ENCODE data around the gene ADAMTS12.
"Not testable (repeated sequence)": the region's sequence is repeated elsewhere in the genome, so short reads cannot be mapped to it uniquely, and the experiment has no call there.

Gene ADAMTS12

GRCh38 chr5:33929925-33930690, 38.3 kb upstream of the ADAMTS12 start:
- DNase-seq (ENCODE audit: low spot score), result no peak
- in situ Hi-C loops (cut with MboI; ENCODE audit: low sequenced_read_pairs, unreplicated experiment), result no loop called here
- no peak for TF ChIP-seq CTCF (IDR thresholded peaks at IDR 0.05; ENCODE audit: borderline replicate concordance, control extremely low read depth, extremely low read depth, insufficient read depth, missing control alignments)

- TF ChIP-seq CTCF (IDR thresholded peaks at IDR 0.05; ENCODE audit: borderline replicate concordance, control extremely low read depth, extremely low read depth, insufficient read depth, missing control alignments), result no peak
Measured at GRCh38 chr5:33928283-33928682, 36.5 kb upstream of the ADAMTS12 start.

GRCh38 chr5:33927685-33928084, 35.9 kb upstream of the ADAMTS12 start:
- in situ Hi-C loops (cut with MboI; ENCODE audit: low sequenced_read_pairs, unreplicated experiment), result no loop called here
- no peak for DNase-seq (ENCODE audit: low spot score)
- no peak for TF ChIP-seq CTCF (IDR thresholded peaks at IDR 0.05; ENCODE audit: borderline replicate concordance, control extremely low read depth, extremely low read depth, insufficient read depth, missing control alignments)

More at GRCh38 chr5:33928283-33928682, 36.5 kb upstream of the ADAMTS12 start:
- no peak for DNase-seq (ENCODE audit: low spot score)
- in situ Hi-C loops (cut with MboI; ENCODE audit: low sequenced_read_pairs, unreplicated experiment), result no loop called here

- no peak for TF ChIP-seq CTCF (IDR thresholded peaks at IDR 0.05; ENCODE audit: borderline replicate concordance, control extremely low read depth, extremely low read depth, insufficient read depth, missing control alignments)
- DNase-seq (ENCODE audit: low spot score), result no peak
- in situ Hi-C loops (cut with MboI; ENCODE audit: low sequenced_read_pairs, unreplicated experiment), result no loop called here
Measured at GRCh38 chr5:33925278-33925677, 33.5 kb upstream of the ADAMTS12 start.

GRCh38 chr5:33921002-33921401, 29.2 kb upstream of the ADAMTS12 start:
- DNase-seq (ENCODE audit: low spot score), result no peak
- TF ChIP-seq CTCF (IDR thresholded peaks at IDR 0.05; ENCODE audit: borderline replicate concordance, control extremely low read depth, extremely low read depth, insufficient read depth, missing control alignments), result no peak
- in situ Hi-C loops (cut with MboI; ENCODE audit: low sequenced_read_pairs, unreplicated experiment), result no loop called here

GRCh38 chr5:33914844-33915243, 23.1 kb upstream of the ADAMTS12 start:
- DNase-seq (ENCODE audit: low spot score); in situ Hi-C loops (cut with MboI; ENCODE audit: low sequenced_read_pairs, unreplicated experiment): not testable (repeated sequence)

- in situ Hi-C loops (cut with MboI; ENCODE audit: low sequenced_read_pairs, unreplicated experiment); DNase-seq (ENCODE audit: low spot score): not testable (repeated sequence)
Measured at GRCh38 chr5:33906248-33906647, 14.5 kb upstream of the ADAMTS12 start.

GRCh38 chr5:33905381-33905780, 13.6 kb upstream of the ADAMTS12 start:
- in situ Hi-C loops (cut with MboI; ENCODE audit: low sequenced_read_pairs, unreplicated experiment), result no loop called here
- DNase-seq (ENCODE audit: low spot score), result no peak
- no peak for TF ChIP-seq CTCF (IDR thresholded peaks at IDR 0.05; ENCODE audit: borderline replicate concordance, control extremely low read depth, extremely low read depth, insufficient read depth, missing control alignments)

All from GM13976 (cell line).